ENCODE measurements around the gene NDUFAF8. TPM values are rescaled to one million over a fixed set of nuclear protein-coding genes. Genes with fewer than 3 reads are reported as not detected.

NDUFAF8 gene
- total RNA-seq, 1 experiment from 2014 or later = 65.0 TPM

DNA sequence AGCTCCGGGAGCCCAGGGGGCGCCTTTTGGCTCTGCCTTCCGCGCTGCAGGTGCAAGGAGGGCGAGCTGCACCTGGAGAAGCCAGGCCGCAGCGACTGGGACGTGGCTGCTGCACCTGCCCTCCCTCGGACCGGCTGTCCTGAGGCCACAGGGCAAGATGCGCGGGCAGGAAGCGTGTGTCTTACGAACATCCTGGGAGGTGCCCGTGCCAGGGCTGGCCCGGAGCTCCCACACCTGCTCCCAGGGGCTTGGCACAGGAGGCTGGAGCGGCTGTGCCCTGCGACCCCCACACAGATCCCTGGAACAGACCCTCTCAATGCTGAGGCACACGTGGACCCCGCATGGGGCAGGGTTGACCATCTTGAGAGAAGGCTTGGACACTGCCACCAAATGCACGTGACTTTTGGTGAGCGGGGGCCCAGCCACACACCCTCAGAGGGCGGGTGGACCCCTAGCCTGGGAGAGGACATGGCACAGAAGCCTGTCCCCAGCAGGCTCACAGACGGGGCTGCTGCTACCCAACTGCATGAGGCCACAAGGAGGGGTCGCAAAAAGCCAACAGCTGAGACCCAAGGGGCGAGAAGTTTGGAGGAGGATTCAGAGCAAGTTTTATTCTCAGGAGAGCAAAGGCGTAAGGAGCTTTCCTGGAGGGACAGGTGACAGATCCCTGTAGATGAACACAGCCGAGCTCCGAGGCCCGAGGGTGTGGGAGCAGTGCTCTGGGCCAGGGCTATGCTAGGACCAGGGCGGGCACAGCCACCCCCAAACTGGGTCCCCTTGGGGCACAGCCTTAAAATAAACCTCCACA, 11.4 kb downstream of the NDUFAF8 start:
- H3K36me3 Mint-ChIP-seq (ENCODE audit: insufficient read depth, unreplicated experiment) = peaks cover 69% of the 10 kb centered on the region
- H3K4me3 Mint-ChIP-seq (ENCODE audit: unreplicated experiment) = no peak overlapping the region
- H3K4me1 Mint-ChIP-seq (ENCODE audit: low read depth, unreplicated experiment) = no peaks in the 10 kb centered on the region
- ChIA-PET POLR2A (no interaction called here), CTCF (interaction anchor here (0.6 kb wide), 1 partner anchor 239 kb away, joined by 3 read pairs; no protein-coding TSS in a partner anchor)
- no peak overlapping the region for H3K27ac Mint-ChIP-seq (ENCODE audit: unreplicated experiment)
- TF ChIP-seq, protein P1, sequence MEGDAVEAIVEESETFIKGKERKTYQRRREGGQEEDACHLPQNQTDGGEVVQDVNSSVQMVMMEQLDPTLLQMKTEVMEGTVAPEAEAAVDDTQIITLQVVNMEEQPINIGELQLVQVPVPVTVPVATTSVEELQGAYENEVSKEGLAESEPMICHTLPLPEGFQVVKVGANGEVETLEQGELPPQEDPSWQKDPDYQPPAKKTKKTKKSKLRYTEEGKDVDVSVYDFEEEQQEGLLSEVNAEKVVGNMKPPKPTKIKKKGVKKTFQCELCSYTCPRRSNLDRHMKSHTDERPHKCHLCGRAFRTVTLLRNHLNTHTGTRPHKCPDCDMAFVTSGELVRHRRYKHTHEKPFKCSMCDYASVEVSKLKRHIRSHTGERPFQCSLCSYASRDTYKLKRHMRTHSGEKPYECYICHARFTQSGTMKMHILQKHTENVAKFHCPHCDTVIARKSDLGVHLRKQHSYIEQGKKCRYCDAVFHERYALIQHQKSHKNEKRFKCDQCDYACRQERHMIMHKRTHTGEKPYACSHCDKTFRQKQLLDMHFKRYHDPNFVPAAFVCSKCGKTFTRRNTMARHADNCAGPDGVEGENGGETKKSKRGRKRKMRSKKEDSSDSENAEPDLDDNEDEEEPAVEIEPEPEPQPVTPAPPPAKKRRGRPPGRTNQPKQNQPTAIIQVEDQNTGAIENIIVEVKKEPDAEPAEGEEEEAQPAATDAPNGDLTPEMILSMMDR (IDR thresholded peaks at IDR 0.05; ENCODE audit: insufficient read depth in 1 of 2, low read depth in 1 of 2, low read length in 1 of 2, severe bottlenecking in 1 of 2, unreplicated experiment in 1 of 2) = no peak
- H3K27me3 Mint-ChIP-seq (ENCODE audit: insufficient read depth, unreplicated experiment) = no peaks in the 10 kb centered on the region
- no peaks in the 10 kb centered on the region for H3K27me3 ChIP-seq (replicated peaks; ENCODE audit: control insufficient read depth, insufficient read depth, low read length)
- H3K4me1 ChIP-seq = no peaks in the 10 kb centered on the region
- H3K4me3 ChIP-seq (ENCODE audit: low read depth, low read length) = no peak overlapping the region
- no peaks in the 10 kb centered on the region for H3K9me3 Mint-ChIP-seq (ENCODE audit: unreplicated experiment)
- intact Hi-C loops (cut with micrococcal nuclease; ENCODE audit: unreplicated experiment) = no loop called here
- no TSS peak for BruUV-seq (replicated peaks)
- H3K9me3 ChIP-seq = peaks cover 6% of the 10 kb centered on the region; the same call in 1 of the 2 replicates
- peaks cover 3% of the 10 kb centered on the region; the same call in 1 of the 2 replicates for H3K36me3 ChIP-seq (ENCODE audit: control insufficient read depth, insufficient read depth, low read length)
- DNase-seq = no peak

DNA sequence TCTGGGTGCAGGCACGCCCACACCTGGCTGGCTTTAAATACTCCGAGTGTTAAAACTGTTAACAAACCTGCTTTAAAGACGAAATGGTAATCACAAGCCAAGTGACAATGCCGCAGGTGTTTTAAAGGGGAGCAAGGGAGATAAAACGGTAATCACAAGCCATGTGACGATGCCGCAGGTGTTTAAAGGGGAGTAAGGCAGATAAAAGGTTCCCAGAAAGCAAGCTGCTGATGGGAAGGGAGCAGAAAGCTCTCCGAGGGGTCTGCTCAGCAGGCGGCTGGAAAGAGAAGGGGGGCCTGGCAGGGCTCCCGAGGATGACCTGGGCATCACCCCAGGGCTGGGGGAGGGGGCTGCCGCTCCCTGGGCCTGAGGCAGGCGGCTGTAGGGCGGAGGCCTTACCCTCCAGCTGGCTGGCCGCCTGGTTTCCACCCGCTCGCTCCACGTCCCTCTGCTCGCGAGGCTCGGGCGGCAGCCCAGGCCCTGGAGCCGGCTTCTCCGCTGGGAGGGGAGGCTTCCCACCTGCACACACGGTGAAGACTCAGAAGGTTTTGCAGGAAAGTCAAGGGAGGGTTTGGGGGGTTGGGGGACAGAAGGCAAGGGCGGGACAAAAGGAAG, 12.1 kb downstream of the NDUFAF8 start:
- BruUV-seq (replicated peaks) = no TSS peak
- POLR2A ChIA-PET = no interaction called here
- peaks cover 64% of the 10 kb centered on the region for H3K36me3 Mint-ChIP-seq (ENCODE audit: insufficient read depth, unreplicated experiment)

DNA sequence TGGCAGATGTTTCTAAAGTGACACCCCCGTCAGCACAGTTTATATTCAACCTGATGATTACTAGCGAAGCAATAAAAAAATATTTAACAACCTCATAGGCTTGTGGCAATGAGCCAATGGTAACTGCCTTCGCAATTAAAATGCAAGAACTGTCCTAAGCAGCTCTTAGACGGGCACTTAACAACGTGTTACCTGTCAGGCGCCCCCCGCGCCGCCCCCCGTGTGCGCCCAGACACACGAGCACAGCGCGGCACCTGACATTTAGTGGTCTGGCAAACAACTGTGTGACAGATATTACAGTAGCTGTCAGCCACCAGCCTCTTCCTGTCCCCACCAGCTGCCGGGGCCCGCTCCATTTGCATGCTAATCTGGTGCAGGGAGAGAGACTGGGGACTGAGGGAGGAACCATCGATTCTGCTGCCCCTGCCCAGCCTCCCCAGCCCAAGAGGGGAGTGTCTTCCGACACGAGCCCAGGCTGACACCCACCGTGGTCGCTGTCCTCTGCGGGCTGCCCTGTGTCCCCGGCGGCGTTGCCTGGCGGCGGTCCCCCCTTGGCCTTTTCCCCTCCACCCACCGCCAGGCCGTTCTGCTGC, 12.7 kb downstream of the NDUFAF8 start:
- Mint-ChIP-seq H3K27me3 (ENCODE audit: insufficient read depth, unreplicated experiment) (no peaks in the 10 kb centered on the region), H3K4me1 (ENCODE audit: low read depth, unreplicated experiment) (no peaks in the 10 kb centered on the region), H3K9me3 (ENCODE audit: unreplicated experiment) (no peaks in the 10 kb centered on the region), H3K4me3 (ENCODE audit: unreplicated experiment) (no peak overlapping the region), H3K27ac (ENCODE audit: unreplicated experiment) (no peak overlapping the region), H3K36me3 (ENCODE audit: insufficient read depth, unreplicated experiment) (peaks cover 58% of the 10 kb centered on the region)
- H3K4me1 ChIP-seq = no peaks in the 10 kb centered on the region
- H3K4me3 ChIP-seq (ENCODE audit: low read depth, low read length) = no peak overlapping the region
- ChIA-PET POLR2A (no interaction called here), CTCF (interaction anchor here (3.8 kb wide), 1 partner anchor 232 kb away, joined by 28 read pairs; no protein-coding TSS in a partner anchor)
- no peaks in the 10 kb centered on the region for H3K27me3 ChIP-seq (replicated peaks; ENCODE audit: control insufficient read depth, insufficient read depth, low read length)
- H3K9me3 ChIP-seq = peaks cover 6% of the 10 kb centered on the region; the same call in 1 of the 2 replicates
- TF ChIP-seq, protein P1 (IDR thresholded peaks at IDR 0.05; ENCODE audit: insufficient read depth in 1 of 2, low read depth in 1 of 2, low read length in 1 of 2, severe bottlenecking in 1 of 2, unreplicated experiment in 1 of 2) = no peak
- intact Hi-C loops (cut with micrococcal nuclease; ENCODE audit: unreplicated experiment) = no loop called here
- DNase-seq = no peak
- H3K36me3 ChIP-seq (ENCODE audit: control insufficient read depth, insufficient read depth, low read length) = peaks cover 3% of the 10 kb centered on the region; the same call in 1 of the 2 replicates
- no TSS peak for BruUV-seq (replicated peaks)

More for the DNA sequence above, 12.1 kb downstream of the NDUFAF8 start:
- TF ChIP-seq, protein P1 (IDR thresholded peaks at IDR 0.05; ENCODE audit: insufficient read depth in 1 of 2, low read depth in 1 of 2, low read length in 1 of 2, severe bottlenecking in 1 of 2, unreplicated experiment in 1 of 2) = no peak
- Histone ChIP-seq H3K36me3 (ENCODE audit: control insufficient read depth, insufficient read depth, low read length) (peaks cover 3% of the 10 kb centered on the region; the same call in 1 of the 2 replicates), H3K27me3 (replicated peaks; ENCODE audit: control insufficient read depth, insufficient read depth, low read length) (no peaks in the 10 kb centered on the region), H3K4me3 (ENCODE audit: low read depth, low read length) (no peak overlapping the region), H3K4me1 (no peaks in the 10 kb centered on the region), H3K9me3 (peaks cover 6% of the 10 kb centered on the region; the same call in 1 of the 2 replicates)
- no peak overlapping the region for H3K27ac Mint-ChIP-seq (ENCODE audit: unreplicated experiment)
- H3K4me1 Mint-ChIP-seq (ENCODE audit: low read depth, unreplicated experiment) = no peaks in the 10 kb centered on the region
- no peak for DNase-seq
- CTCF ChIA-PET = interaction anchor here (0.6 kb wide), 1 partner anchor 238 kb away, joined by 3 read pairs; no protein-coding TSS in a partner anchor
- no peaks in the 10 kb centered on the region for H3K9me3 Mint-ChIP-seq (ENCODE audit: unreplicated experiment)
- no peaks in the 10 kb centered on the region for H3K27me3 Mint-ChIP-seq (ENCODE audit: insufficient read depth, unreplicated experiment)
- H3K4me3 Mint-ChIP-seq (ENCODE audit: unreplicated experiment) = no peak overlapping the region
- intact Hi-C loops (cut with micrococcal nuclease; ENCODE audit: unreplicated experiment) = no loop called here
